ENCODE results near the gene ZSCAN5C. TPM values are rescaled to one million over a fixed set of nuclear protein-coding genes. Genes with fewer than 3 reads are reported as not detected.
"Not testable (repeated sequence)": the region's sequence is repeated elsewhere in the genome, so short reads cannot be mapped to it uniquely, and the experiment has no call there.

The ZSCAN5C gene
- total RNA-seq, 4 donors from 2014 or later: not detected

DNA sequence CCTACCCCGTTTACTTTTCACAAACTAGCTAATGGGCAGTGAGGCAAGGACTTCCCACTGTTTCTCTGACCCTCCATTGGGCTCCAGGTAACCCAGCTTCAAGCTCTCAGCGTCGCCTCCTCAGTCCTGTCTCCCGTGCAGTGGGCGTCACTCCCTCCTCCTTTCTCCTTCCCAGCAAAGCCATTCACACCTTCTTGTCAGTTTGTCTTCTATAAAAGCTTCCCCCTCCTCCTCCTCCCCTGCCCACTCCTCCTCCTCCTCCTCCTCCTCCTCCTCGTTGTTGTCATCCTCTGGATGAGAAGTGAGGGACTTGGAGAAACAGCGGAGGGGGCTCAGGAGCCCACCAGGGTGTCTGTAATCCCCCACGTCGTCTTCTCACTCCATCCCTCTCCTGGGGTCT lies 28.0 kb upstream of the ZSCAN5C start:
- DNase-seq (ENCODE audit: extremely low spot score): no peak
- no peaks in the 10 kb centered on the region for H3K9me3 ChIP-seq
- H3K36me3 ChIP-seq: no peaks in the 10 kb centered on the region
- H3K4me3 ChIP-seq: no peak overlapping the region
- TF ChIP-seq CTCF (IDR thresholded peaks at IDR 0.05) (no peak), POLR2AphosphoS5 (IDR thresholded peaks at IDR 0.05) (no peak), POLR2A (IDR thresholded peaks at IDR 0.05; ENCODE audit: low read depth) (no peak), EP300 (IDR thresholded peaks at IDR 0.05) (no peak)
- peaks cover 0 to 47% (median 0%) of the 10 kb centered on the region in 4 donors for H3K27me3 ChIP-seq
- 15% methylated on average over 9 of the region's 9 CpGs for WGBS
- H3K4me1 ChIP-seq: peaks cover 0 to 5% (median 2%) of the 10 kb centered on the region in 4 donors
- intact Hi-C loops (cut with DNase I): loop anchor here (5.0 kb wide), 1 partner anchor 82 kb away; no protein-coding TSS in a partner anchor
- H3K27ac ChIP-seq (replicated peaks in 1 of 4): no peak overlapping the region

DNA sequence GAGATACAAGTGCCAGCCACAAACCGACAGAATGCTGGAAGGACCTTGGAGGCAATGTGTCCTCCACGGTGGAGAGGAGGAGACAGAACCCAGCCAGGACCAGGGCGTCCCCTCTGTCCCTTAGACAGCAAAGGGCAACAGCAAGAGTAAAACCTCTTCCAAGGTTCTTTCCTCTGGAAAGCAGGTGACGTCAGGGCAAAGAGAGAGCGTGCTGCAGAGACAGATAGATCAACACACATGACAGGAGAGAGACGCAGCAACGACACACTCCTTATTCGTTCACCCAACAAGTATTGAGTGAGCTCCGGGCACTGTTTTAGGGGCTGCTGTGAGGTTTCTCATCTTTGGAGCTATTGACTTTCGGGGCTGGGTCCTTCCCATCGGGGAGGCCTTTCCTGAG lies 27.5 kb upstream of the ZSCAN5C start:
- Histone ChIP-seq H3K4me3 (no peak overlapping the region), H3K4me1 (peaks cover 0 to 5% (median 2%) of the 10 kb centered on the region in 4 donors), H3K9me3 (no peaks in the 10 kb centered on the region), H3K27ac (replicated peaks in 1 of 4) (no peak overlapping the region), H3K36me3 (no peaks in the 10 kb centered on the region), H3K27me3 (peaks cover 0 to 47% (median 0%) of the 10 kb centered on the region in 4 donors)
- 43% methylated on average over 11 of the region's 11 CpGs for WGBS
- intact Hi-C loops (cut with DNase I): loop anchor here (5.0 kb wide), 1 partner anchor 82 kb away; no protein-coding TSS in a partner anchor
- TF ChIP-seq POLR2AphosphoS5 (IDR thresholded peaks at IDR 0.05) (no peak), CTCF (IDR thresholded peaks at IDR 0.05) (no peak), EP300 (IDR thresholded peaks at IDR 0.05) (no peak), POLR2A (IDR thresholded peaks at IDR 0.05; ENCODE audit: low read depth) (no peak)
- DNase-seq (ENCODE audit: extremely low spot score): no peak

GRCh38 chr19:56175861-56176307 lies 26.2 kb upstream of the ZSCAN5C start, which contains the start of gene GALP:
GALP (plus strand) TSS chr19:56176008; CDS start chr19:56177109, 1,101 bp downstream.
- H3K27ac ChIP-seq (replicated peaks in 1 of 4); H3K4me1 ChIP-seq; DNase-seq (ENCODE audit: extremely low spot score); H3K36me3 ChIP-seq; H3K4me3 ChIP-seq; H3K9me3 ChIP-seq; intact Hi-C loops (cut with DNase I): not testable (repeated sequence)
- WGBS: 38% methylated on average over 12 of the region's 15 CpGs
- peaks cover 0 to 47% (median 0%) of the 10 kb centered on the region in 4 donors for H3K27me3 ChIP-seq

DNA sequence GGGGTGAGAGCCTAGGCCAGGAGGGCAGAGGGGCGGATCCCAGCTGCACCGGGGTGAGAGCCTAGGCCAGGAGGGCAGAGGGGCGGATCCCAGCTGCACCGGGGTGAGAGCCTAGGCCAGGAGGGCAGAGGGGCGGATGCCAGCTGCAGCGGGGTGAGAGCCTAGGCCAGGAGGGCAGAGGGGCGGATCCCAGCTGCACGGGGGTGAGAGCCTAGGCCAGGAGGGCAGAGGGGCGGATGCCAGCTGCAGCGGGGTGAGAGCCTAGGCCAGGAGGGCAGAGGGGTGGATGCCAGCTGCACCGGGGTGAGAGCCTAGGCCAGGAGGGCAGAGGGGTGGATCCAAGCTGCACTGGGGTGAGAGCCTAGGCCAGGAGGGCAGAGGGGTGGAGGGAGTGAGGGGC lies 25.8 kb upstream of the ZSCAN5C start:
- H3K27ac ChIP-seq (replicated peaks in 1 of 4); H3K4me1 ChIP-seq; intact Hi-C loops (cut with DNase I); H3K9me3 ChIP-seq; DNase-seq (ENCODE audit: extremely low spot score); H3K36me3 ChIP-seq; H3K4me3 ChIP-seq: not testable (repeated sequence)
- no CpG with 5 or more reads among the region's 11 CpGs for WGBS
- peaks cover 0 to 47% (median 0%) of the 10 kb centered on the region in 4 donors for H3K27me3 ChIP-seq

DNA sequence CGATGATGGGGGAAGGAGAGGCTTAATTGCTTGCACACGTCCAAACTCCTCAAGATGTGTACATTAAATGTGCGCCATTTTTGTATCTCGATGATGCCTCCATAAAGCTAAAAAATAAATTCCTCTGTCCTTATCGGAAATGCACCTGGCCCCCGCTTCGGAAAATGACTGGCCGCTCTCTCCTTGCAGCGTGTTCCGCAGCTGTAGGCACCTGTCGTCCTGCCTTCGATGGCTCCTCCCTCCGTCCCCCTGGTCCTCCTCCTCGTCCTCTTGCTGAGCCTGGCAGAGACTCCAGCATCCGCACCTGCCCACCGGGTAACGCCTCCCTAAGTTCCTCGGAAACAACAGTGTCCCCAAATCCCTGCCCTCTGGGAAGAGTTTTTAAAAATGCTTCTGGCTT lies 25.2 kb upstream of the ZSCAN5C start:
- H3K27ac ChIP-seq (replicated peaks in 1 of 4): no peak overlapping the region
- DNase-seq (ENCODE audit: extremely low spot score): no peak
- TF ChIP-seq CTCF (IDR thresholded peaks at IDR 0.05): no peak
- TF ChIP-seq POLR2A (IDR thresholded peaks at IDR 0.05; ENCODE audit: low read depth): no peak
- no peak for TF ChIP-seq EP300 (IDR thresholded peaks at IDR 0.05)
- TF ChIP-seq POLR2AphosphoS5 (IDR thresholded peaks at IDR 0.05): no peak
- peaks cover 0 to 53% (median 0%) of the 10 kb centered on the region in 4 donors for H3K27me3 ChIP-seq
- H3K4me1 ChIP-seq: peaks cover 0 to 2% (median 0%) of the 10 kb centered on the region in 4 donors
- no peak overlapping the region for H3K4me3 ChIP-seq
- H3K36me3 ChIP-seq: no peaks in the 10 kb centered on the region
- intact Hi-C loops (cut with DNase I): no loop called here
- H3K9me3 ChIP-seq: no peaks in the 10 kb centered on the region
- WGBS: 62% methylated on average over 18 of the region's 18 CpGs
